Keratinocyte (primary cell): ENCODE data around the gene ZSCAN32.

ENCODE experiments used
- EZH2 ChIP-seq: IDR thresholded peaks from one replicate; pipeline ENCODE4 v1.6.1; 2012; ENCODE audit warnings: inconsistent platforms, mild to moderate bottlenecking, low read length, moderate library complexity
- TF ChIP-seq, protein P1 (sequence below), 3 experiments: IDR thresholded peaks in 1 of 3; conservative IDR thresholded peaks in 1 of 3; optimal IDR thresholded peaks in 1 of 3; 2 replicates in 2 of 3; 3 replicates in 1 of 3; pipeline versions ENCODE3 to v1.5.1; 2011; ENCODE audit warnings: low read length in 3 of 3, mild to moderate bottlenecking in 3 of 3, moderate library complexity in 2 of 3, control low read depth in 1 of 3, inconsistent platforms in 1 of 3; ENCODE audit not compliant: insufficient read depth in 2 of 3; ENCODE audit errors: extremely low read depth in 1 of 3

DNA sequence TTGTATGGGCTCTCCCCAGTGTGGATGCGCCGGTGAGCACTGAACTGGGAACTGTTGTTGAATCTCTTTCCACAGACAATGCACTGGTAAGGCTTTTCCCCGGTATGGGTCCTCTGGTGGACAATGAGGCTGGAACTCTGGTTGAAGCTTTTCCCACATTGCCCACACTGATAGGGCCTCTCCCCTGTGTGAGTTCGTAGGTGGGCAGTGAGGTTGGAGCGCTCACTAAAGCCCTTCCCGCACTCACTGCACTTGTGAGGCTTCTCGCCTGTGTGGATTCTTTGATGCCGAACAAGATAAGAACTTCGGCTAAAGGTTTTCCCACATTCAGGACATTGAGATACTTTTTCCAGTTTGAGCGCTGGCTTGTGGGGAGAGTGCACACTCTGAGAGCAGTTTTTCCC lies 17.8 kb downstream of the ZSCAN32 start:
- no peak for TF ChIP-seq EZH2
- TF ChIP-seq, protein P1, sequence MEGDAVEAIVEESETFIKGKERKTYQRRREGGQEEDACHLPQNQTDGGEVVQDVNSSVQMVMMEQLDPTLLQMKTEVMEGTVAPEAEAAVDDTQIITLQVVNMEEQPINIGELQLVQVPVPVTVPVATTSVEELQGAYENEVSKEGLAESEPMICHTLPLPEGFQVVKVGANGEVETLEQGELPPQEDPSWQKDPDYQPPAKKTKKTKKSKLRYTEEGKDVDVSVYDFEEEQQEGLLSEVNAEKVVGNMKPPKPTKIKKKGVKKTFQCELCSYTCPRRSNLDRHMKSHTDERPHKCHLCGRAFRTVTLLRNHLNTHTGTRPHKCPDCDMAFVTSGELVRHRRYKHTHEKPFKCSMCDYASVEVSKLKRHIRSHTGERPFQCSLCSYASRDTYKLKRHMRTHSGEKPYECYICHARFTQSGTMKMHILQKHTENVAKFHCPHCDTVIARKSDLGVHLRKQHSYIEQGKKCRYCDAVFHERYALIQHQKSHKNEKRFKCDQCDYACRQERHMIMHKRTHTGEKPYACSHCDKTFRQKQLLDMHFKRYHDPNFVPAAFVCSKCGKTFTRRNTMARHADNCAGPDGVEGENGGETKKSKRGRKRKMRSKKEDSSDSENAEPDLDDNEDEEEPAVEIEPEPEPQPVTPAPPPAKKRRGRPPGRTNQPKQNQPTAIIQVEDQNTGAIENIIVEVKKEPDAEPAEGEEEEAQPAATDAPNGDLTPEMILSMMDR (optimal IDR thresholded peaks at IDR 0.05 in 1 of 3, IDR thresholded peaks at IDR 0.05 in 1 of 3, conservative IDR thresholded peaks at IDR 0.05 in 1 of 3; ENCODE audit: extremely low read depth in 1 of 3, insufficient read depth in 2 of 3, low read length in 3 of 3) = no peak
